AG09309 (cell line): ENCODE measurements around the gene PRPF8.
A peak's percentile ranks its signal among the peaks of the same experiment; 100 is the strongest.

Experiments
- DNase-seq: peaks from one replicate; pipeline ENCODE4 v3.0.0-alpha.2; 2010; ENCODE audit warnings: low read depth
- H3K4me3 ChIP-seq: 2 replicates; pipeline ENCODE4 v1.5.1; 2011; ENCODE audit warnings: mild to moderate bottlenecking, low read depth, low read length, moderate library complexity; ENCODE audit not compliant: control insufficient read depth
- TF ChIP-seq, protein P1 (sequence below): IDR thresholded peaks from 2 replicates; pipeline ENCODE4 v1.5.1; 2011; ENCODE audit warnings: mild to moderate bottlenecking, low read depth, low read length, inconsistent platforms; ENCODE audit not compliant: insufficient read depth, control insufficient read depth; ENCODE audit errors: missing control alignments

PRPF8 gene

DNA sequence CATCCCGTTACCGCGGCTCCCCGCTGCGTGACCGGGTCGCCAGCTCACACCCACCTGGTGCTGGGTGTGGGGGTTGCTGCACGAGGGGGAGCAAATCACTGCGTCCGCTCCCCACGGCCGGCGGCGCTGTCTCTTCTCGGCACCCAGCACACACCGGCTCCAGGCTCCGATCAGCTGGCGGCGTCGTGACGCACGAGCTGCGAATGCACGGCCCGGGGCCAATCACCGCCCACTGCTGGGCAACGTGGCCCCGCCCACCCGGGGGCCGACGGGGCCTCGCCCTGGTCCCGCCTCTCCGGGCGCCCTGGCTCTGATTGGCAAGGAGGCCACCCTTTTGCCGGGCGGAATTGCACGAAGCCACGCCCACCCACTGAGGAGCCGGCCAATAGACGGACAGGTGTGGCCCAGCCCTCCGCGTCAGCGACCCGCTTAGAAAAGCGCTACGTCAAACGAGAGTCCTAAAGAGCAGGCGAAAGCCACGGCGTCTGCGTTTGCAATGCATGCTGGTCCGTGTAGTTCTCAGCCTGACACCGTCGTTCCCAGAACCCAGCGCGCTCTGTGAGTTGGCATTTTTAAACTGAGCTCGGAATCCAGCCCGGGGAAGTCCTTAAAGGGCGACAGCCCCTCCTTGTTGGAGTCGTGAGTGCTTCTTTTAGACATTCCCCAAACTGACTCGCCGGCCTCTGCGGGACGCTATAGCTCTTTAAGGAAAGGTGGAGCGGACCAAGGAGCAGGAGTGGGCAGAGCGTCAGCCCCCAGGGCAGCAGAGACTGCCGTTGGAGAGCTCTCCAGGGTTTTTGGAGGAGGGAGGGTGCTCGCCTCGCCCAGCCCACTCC, 31.6 kb upstream of the PRPF8 start:
- DNase-seq = peak; percentile 100
- TF ChIP-seq, protein P1, sequence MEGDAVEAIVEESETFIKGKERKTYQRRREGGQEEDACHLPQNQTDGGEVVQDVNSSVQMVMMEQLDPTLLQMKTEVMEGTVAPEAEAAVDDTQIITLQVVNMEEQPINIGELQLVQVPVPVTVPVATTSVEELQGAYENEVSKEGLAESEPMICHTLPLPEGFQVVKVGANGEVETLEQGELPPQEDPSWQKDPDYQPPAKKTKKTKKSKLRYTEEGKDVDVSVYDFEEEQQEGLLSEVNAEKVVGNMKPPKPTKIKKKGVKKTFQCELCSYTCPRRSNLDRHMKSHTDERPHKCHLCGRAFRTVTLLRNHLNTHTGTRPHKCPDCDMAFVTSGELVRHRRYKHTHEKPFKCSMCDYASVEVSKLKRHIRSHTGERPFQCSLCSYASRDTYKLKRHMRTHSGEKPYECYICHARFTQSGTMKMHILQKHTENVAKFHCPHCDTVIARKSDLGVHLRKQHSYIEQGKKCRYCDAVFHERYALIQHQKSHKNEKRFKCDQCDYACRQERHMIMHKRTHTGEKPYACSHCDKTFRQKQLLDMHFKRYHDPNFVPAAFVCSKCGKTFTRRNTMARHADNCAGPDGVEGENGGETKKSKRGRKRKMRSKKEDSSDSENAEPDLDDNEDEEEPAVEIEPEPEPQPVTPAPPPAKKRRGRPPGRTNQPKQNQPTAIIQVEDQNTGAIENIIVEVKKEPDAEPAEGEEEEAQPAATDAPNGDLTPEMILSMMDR = peak; percentile 27
- peak overlapping the region; percentile 98 for H3K4me3 ChIP-seq

DNA sequence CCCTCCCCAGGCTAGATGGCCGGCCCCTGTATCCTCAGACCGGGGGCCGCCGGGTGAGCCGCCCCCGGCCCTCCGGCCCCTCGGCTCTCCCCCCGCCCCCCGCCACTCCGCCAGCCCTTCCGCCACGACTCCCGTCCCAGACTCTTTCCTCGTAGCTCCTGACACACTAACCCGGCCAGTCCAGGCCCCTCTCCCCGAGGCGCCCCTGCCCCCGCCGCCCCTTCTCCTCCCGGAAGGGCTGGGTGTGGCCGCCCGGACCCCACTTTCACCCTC, 31.1 kb upstream of the PRPF8 start:
- H3K4me3 ChIP-seq = peak overlapping the region; percentile 98
- DNase-seq = no peak
- TF ChIP-seq, protein P1 = no peak

DNA sequence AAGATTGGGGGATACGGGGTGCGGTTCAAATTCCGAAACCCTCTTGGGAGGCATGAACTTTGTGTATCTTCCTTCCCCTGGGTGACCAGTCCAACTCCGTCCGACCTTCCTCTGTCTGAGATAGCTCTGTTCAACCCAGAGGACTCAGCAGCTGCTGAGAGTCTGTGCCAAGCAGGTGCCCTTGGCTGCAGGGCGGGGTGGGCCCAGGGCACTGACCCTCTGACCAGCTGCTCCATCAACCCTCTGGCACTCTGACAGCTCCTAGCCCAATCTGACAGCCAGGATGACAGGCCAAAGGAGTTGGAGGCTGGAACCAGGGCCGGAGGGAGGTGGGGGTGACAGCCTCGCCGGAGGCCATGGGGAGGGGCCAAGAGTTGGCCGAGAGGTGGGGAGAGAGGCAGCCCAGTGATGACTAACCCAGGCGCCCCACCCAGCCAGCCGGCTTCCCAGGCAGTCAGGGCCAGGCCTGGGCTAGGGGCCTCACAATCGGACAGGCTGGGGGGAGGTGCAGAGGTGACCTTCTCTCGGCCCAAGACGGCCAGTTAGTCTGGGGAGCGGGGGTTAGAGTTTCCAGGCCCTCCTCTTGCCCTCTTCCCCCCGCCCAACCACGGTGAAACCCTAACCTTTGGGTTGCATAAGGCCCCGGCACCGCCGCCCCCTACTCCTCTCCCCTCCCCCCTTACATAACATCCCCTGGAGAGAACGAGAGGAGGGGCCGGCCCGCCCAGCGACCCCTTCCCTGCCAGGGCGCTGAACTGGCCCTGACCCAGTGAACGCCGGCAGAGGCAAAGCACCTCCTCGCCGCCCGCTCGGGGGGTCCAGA, 30.5 kb upstream of the PRPF8 start:
- peak overlapping the region; percentile 98 for H3K4me3 ChIP-seq
- TF ChIP-seq, protein P1 = no peak
- peak; percentile 73 for DNase-seq

DNA sequence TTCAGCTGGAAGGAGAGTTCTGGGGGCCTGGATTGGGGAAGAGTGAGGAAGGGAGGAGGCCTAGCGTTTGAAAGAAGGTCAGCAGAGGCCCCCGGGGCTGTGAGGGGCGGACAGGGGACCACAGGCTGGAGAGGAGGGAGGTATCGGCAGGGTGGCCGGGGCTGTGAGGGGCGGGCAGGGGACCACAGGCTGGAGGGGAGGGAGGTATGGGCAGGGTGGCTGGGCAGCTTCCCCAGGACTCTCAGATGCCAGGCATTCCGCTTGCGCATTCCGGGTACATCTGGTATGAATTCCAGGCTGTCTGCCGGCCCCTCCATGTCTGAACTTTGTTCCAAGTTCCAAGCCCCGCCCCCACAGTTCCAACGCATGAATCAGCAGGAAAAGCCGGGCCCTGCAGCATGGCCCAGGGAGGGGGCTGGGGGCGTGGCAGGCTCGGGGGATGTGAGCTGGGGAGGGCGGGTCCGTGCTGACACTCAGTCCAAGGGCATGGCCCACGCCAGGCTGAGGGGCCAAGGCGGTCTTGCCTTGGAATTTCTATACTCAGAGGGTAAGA, 29.8 kb upstream of the PRPF8 start:
- TF ChIP-seq, protein P1 = no peak
- peak overlapping the region; percentile 98 for H3K4me3 ChIP-seq
- DNase-seq = peak; percentile 94

DNA sequence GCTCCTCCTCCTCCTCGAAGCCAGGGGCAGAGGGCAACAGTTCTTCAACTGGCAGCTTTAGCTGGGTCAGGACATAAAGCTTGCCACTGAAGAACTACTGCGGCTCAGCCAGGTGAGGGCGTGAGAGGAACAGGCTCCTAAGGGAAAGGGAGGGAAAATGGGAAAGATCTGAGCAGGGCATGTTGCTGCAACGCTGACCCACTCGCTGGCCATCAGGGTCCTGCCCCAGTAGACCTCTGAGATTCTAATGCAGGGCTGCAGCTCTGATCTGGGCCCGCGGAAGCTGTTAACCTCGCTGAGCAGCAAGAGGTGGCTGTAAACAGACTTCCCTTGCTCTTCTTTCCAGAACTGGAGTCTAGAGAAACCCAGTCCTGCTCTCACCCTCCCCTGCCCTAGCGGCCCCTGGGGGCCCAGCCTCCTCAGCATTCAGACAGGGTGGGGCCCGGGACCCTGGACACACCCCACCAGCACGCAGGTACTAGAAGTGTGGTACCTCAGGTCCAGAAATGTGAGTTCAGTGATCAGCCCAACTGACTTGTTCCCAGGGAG, 29.3 kb upstream of the PRPF8 start:
- TF ChIP-seq, protein P1 = peak; percentile 31
- H3K4me3 ChIP-seq = peak overlapping the region; percentile 98
- DNase-seq = no peak

DNA sequence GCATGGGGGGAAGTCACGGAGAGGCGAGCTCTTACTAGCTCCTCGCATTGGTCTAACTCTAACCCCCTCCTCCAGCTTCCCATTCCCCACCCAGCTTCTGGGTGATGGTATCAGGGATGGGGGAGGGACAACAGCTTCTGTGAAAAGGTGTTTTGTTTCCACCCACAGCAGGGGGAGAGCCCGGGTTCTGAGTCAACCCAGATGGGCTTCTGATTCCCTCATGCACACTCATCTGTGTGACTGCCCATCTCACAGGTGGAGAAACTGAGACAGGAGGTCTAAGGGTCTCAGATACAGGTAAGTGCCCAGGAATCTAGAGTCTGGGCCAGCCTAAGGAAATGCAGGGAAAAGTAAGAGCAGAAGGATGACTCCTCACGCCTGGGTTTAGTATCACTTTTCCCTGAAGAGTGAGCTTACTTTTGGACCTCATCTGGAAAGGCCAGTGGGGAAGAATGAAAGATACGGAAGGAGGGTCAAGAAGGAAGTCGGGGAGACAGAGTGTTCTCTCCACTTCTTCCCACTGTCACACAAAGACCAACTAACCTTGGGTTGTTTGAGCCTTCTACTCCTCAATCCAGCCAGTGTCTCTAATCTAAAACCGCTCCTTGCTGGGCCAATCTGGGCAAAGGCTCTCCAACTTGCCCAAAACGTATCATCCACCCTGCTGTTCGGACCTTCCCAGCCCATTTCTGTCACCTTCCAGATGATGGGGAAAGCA, 28.7 kb upstream of the PRPF8 start:
- TF ChIP-seq, protein P1 = no peak
- H3K4me3 ChIP-seq = peak overlapping the region; percentile 98
- no peak for DNase-seq
